ENCODE measurements around the gene PRR19.

GRCh38 chr19:42328854-42329253 lies 26.9 kb downstream of the PRR19 start:
- TF ChIP-seq POLR2A (IDR thresholded peaks at IDR 0.05) = no peak
- TF ChIP-seq CTCF (IDR thresholded peaks at IDR 0.05 in 8 of 11, conservative IDR thresholded peaks at IDR 0.05 in 3 of 11) = no peak
- no peak for TF ChIP-seq POLR2AphosphoS5 (IDR thresholded peaks at IDR 0.05)
